Sigmoid colon (tissue), 3 donors: ENCODE results near the gene MAP1B.

Experiments
- CTCF ChIP-seq, 4 experiments: fragments of 450-650 bp in 3 of 4; fragments of 200-600 bp in 1 of 4; IDR thresholded peaks; one replicate each; pipeline ENCODE4 v1.5.1; 2016 to 2019; ENCODE audit warnings: antibody characterized with exemption in 4 of 4, mild to moderate bottlenecking in 3 of 4, moderate library complexity in 2 of 4
- POLR2A ChIP-seq, 2 donors: fragments of 450-650 bp; IDR thresholded peaks; one replicate each; pipeline ENCODE4 v1.6.1; 2016; ENCODE audit warnings: antibody characterized with exemption in 2 of 2, mild to moderate bottlenecking in 2 of 2, moderate library complexity in 2 of 2

GRCh38 chr5:72171667-72172066, 64.4 kb downstream of the MAP1B start:
- TF ChIP-seq CTCF (IDR thresholded peaks at IDR 0.05) (no peak), POLR2A (IDR thresholded peaks at IDR 0.05) (no peak)
